Epithelial cell of prostate (primary cell): ENCODE data around the gene HIGD1B.
"Not testable (repeated sequence)": the region's sequence is repeated elsewhere in the genome, so short reads cannot be mapped to it uniquely, and the experiment has no call there.

Experiments used
- DNase-seq: peaks from one replicate; pipeline ENCODE4 v3.0.0-alpha.2; 2011; ENCODE audit warnings: low read depth, low spot score
- H3K27ac ChIP-seq: fragments of 450-650 bp; 2 replicates; pipeline ENCODE4 v1.5.1; 2017; ENCODE audit warnings: mild to moderate bottlenecking

HIGD1B gene

DNA sequence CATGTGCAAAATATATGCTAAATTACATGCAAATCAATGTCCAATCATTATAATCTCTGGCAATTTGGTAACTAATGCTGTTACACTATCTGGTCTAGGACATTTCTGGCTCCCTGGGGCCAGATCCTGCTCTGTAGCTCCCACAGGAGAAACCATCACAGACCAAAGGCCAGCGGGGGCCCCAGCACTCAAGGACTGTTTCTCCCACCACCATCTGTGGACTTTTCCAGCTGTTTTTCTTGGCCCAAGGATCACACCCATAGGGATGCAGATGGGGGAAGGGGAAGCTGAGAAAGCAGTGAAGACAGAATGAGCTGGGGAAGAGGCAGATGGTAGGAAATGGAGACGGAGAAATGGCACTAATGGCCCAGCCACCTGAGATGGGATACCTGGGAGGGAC lies at the start of gene HIGD1B:
HIGD1B (plus strand) TSS at position 298 of the 400 bp plus-strand sequence. CDS start 270 bp downstream, outside the sequence.
- no peak for DNase-seq
- no peak within 1 kb of the TSS for H3K27ac ChIP-seq

DNA sequence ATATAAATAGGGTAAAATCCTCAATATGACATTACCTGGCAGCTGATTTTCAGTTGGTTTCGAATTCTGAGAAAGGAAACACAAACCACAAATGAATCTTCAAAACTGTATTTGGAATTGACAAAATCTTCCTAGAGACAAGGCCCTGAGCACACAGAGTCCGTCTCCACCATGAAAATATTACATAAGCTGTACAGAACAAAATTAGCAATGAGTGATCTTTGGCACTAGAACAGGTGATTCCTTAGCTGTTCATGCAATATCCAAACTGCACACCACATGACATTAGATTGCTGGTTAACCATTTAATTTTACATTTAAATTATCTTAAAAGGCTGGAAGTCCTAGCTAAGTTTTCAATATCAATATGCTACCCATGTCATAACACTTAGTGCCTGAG lies 49.3 kb upstream of the HIGD1B start:
- H3K27ac ChIP-seq, result no peak overlapping the region
- DNase-seq, result no peak

DNA sequence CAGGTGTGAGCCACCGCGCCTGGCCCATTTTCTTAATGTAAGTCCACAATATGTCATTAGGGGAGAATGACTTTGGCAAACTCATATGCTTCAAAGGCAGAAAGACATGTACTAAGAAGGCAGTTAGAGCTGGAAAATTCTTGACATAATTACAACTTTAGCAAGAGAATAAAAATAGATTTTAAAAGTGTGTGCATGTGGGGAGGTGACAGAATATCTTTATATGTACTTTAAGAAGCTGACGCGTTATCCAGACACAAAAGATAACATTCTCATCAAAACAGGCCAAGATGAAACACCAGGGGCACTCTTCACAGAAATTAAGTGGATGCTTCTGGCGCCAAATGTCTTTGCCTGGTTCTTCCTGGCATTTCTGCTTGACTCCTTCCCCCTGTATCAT lies 45.8 kb upstream of the HIGD1B start:
- H3K27ac ChIP-seq, result no peak overlapping the region
- no peak for DNase-seq

DNA sequence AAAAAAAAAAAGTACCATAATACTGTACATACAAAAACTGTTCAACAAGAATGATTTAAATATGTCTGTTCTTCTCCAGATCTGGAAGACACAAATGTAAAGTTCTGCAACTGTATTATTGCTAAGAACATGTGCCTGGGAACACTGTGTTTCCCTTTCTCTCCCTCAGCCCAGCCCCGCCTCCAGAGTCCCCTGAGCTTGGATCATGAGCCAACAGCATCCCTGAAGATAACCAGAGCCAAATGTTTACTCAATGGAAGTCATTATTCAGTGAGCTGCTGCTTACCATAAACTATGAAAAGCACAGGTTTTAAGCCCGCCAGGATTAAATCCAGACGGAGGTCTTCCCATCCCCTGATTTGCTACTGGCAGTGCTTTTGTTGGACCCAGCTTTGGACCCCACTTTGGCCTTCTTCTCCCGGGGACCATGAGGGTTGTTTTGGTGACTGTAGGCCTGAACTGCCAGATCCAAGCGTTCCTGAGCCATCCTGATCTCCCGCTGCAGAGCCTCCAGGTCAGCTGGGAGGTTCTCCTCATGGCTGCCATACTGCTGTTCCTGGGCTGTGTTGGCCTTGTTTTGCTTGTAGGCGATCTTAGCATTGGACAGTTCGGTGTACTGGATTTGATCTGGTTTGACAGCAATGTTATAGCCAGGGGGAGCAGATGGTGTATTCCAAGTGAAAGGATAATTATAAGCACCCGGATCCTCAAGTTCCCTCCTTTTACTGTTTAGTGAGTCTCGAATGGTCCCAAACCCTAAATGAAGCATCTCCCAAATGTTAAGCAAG lies 43.2 kb upstream of the HIGD1B start:
- no peak overlapping the region for H3K27ac ChIP-seq
- DNase-seq, result no peak

DNA sequence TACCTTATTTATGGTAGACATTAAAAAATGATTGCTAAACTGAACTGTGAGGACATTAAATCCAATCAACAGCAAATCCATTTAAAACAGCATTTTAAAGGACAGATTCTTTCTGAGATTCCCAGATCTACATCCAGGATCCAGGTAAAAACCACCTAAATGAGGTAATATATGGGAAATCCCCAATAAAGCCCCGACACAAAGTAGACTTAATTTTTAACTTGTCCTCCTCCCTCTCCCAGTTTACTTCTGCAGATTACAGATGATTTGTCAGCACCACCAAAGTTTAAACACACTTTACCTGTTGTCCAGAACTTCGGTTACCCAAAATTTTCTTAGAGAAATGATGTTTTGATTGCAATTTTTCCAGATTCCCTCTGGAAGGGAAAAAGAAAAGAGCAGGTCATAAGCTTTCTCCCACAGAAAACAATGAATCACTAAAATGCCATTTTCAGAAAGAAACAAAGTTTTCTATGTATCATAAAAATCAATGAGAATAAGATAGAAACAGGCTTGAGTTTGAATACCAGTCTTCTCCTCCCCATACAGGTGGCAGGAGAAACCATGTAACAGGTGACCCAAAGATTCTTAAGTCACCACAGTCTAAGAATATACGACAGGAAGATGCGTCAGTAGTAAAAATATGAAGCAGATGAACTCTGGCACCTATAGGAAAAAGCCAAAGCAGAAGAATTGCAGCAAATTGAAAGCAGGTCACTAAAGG lies 40.4 kb upstream of the HIGD1B start:
- H3K27ac ChIP-seq, result no peak overlapping the region
- DNase-seq, result no peak

DNA sequence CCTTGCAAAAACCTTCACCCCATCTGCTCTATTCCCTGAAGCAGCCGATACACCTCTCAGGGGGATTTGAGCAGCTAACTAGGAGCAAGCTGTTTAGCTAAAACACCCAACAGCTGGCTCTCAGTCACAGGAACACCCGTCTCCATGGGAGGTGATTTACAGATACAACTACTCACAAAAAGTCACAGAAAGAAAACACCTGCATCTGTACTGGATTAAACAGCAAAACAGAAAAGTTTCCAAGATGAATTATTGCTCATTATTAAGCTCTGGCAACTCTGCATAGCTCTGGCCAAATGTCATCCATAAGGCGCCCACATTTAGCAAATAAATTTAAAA lies 39.9 kb upstream of the HIGD1B start:
- no peak overlapping the region for H3K27ac ChIP-seq
- DNase-seq, result no peak

DNA sequence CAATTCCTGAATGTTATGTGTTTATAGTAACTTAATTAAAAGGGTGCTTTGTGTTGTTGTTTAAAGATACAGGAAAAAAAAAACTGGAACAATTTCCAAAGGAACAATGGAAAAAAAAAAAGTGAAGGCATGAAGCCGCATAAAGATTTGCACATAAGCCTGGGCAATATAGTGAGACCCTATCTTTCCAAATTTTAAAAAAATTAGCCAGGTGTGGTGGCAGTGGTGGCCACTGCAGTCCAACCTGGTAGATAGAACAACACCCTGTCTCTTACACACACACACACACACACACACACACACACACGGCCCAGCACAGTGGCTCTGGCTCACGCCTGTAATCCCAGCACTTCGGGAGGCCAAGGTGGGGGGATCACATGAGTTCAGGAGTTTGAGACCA lies 39.5 kb upstream of the HIGD1B start:
- H3K27ac ChIP-seq, result no peak overlapping the region

DNA sequence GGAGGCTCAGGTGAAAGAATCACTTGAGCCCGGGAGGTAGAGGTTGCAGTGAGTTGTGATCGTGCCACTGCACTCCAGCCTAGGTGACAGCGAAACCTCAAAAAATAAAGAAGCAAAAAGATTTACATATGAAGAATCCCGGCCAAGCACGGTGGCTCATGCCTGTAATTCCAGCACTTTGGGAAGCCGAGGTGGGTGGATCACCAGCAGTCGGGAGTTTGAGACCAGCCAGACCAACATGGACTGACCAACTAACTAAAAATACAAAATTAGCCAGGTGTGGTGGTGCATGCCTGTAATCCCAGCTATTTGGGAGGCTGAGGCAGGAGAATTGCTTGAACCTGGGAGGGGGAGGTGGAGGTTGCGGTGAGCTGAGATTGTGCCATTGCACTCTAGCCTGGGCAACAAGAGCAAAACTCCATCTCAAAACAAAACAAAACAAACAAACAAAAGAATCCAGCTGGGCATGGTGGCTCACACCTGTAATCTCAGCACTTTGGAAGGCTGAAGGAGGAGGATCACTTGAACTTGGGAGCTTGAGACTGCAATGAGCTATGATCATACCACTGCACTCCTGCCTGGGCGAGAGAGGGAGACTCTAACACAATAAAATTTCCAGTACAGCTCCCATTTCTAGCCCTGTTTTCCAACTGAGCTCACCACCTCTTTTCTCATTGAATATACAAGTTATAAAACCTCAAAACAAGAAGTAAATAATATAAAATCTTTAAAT lies 38.9 kb upstream of the HIGD1B start:
- DNase-seq, H3K27ac ChIP-seq: not testable (repeated sequence)

More for the DNA sequence above, 39.5 kb upstream of the HIGD1B start:
- DNase-seq, result no peak

DNA sequence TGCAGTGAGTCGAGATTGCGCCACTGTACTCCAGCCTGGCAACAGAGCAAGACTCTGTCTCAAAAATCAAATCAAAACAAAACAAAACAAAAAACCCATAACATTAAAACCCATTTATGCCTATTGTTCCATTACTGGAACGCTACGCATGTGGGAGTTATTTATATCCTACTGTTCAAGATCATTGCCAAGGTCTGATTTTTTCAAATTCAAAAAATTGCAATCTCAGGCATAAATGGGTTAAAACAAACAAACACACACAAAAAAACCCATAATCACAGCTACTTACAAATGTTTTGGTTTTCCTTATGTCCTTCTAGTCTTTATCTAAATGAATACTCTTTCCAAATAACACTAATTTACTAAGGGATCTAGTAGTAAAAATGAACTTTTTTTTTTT lies 35.4 kb upstream of the HIGD1B start:
- no peak overlapping the region for H3K27ac ChIP-seq
- no peak for DNase-seq

DNA sequence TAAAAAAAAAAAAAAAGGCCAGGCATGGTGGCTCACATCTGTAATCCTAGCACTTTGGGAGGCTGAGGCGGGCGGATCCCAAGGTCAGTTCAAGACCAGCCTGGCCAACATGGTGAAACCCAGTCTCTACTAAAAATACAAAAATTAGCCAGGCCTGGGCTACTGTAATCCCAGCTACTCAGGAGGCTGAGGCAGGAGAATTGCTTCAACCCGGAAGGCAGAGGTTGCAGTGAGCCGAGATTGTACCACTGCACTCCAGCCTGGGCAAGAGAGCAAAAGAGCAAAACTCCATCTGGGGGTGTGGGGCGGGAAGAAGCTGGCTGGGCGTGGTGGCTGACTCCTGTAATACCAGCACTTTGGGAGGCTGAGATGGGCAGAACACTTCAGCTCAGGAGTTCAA lies 29.2 kb upstream of the HIGD1B start:
- not testable (repeated sequence) for H3K27ac ChIP-seq

DNA sequence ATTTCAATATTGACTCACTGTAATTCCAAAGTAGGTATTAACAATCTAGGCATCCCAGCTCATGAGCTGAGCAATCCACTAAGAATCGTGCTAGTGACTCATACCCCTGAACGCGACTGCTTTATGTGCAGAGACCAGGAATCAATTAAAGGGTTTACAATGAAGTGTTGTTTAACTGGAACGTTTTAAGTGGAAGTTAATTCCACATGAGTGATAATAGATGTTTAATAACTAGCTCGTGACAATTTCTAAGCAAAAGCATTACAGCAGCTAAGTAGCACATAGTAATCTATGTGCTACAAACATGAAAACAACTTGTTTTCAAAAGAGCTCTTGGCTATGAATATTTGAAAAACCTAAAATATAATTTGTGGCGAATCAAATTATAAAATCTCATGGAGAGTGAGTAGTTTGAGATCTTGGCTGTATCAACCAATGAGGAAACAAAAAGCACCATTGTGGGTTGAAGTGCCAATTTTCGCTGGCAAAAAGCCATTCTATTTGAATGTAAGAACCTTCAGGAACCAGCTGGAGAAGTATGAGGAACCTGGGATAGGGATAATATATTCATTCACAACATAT lies 27.0 kb upstream of the HIGD1B start:
- H3K27ac ChIP-seq, result peak overlapping the region; percentile 76

More for the DNA sequence above, 29.2 kb upstream of the HIGD1B start:
- DNase-seq, result not testable (repeated sequence)

DNA sequence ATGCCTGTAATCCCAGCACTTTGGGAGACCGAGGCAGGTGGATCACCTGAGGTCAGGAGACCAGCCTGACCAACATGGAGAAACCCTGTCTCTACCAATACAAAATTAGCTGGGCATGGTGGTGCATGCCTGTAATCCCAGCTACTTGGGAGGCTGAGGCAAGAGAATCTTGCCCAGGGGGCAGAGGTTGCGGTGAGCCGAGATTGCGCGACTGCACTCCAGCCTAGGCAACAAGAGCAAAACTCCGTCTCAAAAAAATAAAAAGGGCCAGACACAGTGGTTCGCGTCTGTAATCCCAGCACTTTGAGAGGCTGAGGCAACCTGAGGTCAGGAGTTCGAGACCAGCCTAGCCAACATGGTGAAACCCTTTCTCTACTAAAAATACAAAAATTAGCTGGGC lies 22.4 kb upstream of the HIGD1B start:
- H3K27ac ChIP-seq, result peak overlapping the region; percentile 79
- DNase-seq, result not testable (repeated sequence)

More for the DNA sequence above, 27.0 kb upstream of the HIGD1B start:
- DNase-seq, result peak; percentile 61

DNA sequence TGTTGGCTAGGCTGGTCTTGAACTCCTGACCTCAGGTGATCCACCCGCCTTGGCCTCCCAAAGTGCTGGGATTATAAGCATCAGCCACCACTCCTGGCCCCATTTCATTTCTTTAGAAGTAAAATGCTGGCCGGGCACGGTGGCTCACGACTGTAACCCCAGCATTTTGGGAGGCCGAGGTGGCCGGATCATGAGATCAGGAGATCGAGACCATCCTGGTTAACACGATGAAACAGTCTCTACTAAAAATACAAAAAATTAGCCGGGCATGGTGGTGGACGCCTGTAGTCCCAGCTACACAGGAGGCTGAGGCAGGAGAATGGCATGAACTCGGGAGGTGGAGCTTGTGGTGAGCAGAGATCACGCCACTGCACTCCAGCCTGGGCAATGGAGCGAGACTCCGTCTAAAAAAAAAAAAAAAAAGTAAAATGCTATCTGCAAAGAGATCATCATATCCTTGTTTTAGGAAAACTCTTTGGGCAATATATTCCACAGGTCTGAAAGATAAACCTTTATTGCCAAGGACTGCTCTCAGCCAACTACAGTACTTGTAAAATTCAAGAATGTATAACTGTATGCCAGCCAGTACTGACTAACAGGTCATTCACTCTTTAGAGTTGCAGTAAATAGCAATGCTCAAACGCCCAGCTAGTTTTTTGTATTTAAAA lies 21.4 kb upstream of the HIGD1B start:
- peak overlapping the region; percentile 79 for H3K27ac ChIP-seq
- DNase-seq, result no peak

DNA sequence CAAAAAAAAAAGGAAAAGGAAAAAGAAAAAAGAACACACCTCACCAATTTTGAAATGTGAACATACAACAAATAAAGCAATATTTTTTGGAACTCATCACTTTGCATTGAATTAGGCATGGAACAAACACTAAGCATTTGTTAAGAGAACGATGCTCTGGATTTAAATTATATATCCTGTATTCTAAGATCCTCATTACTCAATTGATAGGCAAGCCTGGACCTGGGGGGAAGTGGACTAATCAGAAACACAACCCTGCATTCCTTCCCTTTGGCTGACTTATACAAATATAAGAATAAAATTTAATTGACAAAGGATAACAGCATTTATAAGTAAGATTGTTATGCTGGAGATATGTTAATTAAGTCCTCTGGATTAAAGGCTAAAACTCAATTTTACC lies 19.8 kb upstream of the HIGD1B start:
- peak overlapping the region; percentile 79 for H3K27ac ChIP-seq
- DNase-seq, result no peak

DNA sequence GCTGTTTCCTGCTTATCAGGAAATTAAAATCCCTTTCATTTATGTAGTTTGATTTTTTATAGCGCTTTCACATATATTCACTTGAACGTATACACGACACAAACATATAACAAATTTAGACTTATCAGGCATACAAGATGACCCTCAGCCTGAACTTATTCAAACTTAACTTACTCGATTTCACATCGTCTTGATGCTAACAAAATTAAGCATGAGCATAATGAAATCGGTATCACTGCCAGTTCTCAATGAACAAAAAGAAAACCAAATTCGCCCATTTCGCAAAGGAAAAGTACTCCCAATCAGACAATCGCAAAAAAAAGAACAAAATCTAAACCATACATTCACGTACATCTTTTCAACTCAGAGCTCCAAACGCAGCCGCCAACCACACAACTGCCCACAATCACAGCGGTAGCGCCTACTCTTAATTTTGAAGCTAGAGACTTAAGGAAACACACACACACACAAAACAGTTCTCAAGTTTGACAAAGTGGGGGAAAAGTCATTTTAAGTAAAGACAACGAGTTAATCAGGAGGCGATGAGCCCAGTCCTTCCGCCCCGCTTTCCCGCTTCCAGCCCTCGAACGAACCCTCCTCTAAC lies 18.7 kb upstream of the HIGD1B start:
- DNase-seq, result no peak
- peak overlapping the region; percentile 79 for H3K27ac ChIP-seq

DNA sequence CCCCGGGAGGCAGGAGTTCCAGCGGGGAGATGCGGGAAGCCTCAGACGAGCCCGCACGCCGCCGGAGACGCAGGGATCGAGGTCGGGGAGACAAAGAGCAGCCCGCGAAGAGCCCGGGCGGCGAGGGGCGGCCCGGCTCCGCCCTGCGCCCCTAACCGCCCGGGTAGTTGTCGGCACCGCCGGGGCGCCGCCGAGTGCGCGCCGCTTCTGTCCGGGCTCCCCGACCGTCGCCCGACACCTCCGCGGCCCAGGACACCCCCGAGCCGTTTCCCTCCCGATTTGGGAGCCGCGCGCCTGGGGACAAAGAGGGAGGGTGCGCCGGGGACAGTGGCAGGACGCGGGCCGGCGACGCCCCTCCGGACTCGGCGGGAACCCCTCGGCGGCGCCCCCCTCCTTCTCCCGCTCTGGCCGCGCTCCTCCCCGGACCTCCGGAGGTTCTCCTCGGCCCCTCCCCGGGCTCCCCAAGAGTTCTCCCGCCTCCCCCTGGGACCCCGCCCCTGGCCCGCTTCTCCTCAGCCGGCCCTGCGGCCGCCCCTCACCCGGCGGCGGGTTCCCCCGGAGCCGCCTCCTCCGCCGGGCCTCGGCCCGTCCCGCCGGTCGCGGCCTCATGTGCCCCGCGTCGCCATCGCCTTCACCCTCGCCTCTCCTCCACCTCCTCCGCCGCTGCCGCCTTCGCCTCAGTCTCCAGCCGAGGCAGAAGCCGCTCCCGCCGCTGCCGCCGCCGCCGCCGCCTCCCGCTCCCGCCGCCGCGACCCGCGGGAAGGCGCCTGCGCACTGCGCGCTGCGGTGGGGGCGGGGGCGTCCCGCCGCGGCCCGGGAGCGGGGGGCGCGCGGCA lies 17.9 kb upstream of the HIGD1B start, which contains the start of gene GJC1:
GJC1 (minus strand) TSS at position 765 of the 836 bp plus-strand sequence. CDS start 24,470 bp downstream, outside the sequence.
- no peak for DNase-seq
- H3K27ac ChIP-seq, result peak within 1 kb of the TSS; percentile 79

DNA sequence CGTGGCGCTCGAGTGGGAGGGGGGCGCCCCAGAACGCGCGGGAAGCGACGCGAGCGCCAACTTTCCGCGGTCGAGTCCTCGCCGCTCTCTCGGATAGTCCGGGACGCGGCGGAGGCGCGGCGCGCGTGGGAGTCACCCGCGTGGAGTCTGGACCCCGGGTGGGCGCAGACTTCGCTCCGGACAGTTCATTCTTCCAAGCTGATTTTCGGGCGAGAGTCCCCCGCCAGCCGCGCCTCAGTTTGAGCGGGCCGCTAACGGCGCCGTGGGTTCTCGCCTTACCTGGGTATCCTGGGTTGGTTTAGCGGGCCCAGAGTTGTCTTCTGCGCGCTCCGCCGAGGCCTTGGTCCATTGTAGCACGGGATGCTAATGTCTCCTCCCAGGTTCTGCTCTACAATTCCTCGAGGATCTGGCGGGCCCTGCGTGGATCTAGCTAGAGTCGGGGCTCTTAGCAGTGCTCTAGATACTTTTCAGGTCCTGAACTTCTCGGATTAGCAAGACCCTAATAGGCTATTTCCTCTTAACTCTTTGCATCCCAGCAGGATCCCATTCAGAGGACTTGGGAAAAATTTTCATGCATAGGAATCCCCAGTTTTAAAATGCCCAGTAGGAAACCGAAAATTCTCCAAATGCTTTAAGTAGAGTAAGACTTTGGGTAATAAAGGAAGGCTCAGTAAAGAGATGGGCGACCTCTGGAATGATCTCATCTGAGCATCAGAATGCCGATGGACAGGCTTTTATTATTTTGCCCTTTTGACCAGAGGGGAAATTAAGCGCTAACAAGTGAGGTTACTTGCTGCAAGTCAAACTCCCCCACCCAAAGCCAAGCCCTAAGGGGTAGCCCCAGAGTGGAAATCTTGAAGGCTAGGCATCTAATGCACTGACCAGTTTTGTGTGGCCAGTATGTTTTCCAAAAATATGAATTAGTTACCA lies 17.1 kb upstream of the HIGD1B start:
- no peak for DNase-seq
- peak overlapping the region; percentile 79 for H3K27ac ChIP-seq

DNA sequence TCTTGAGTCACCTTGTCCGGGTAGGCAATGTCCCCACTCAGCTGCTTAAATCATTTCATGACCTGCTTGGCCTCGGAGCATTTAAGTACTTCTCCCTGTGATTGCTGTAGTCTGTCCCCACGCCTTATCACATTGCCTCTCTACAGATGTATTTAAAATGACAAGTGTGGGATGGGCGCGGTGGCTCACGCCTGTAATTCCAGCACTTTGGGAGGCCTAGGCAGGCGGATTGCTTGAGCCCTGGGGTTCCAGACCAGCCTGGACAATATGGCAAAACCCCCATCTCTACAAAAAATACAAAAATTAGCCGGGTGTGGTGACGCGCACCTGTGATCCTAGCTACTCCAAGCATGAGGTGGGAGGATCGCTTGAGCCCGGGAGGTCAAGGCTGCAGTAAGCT lies 16.3 kb upstream of the HIGD1B start:
- DNase-seq, result no peak
- H3K27ac ChIP-seq, result no peak overlapping the region
